Measurements from ENCODE around the gene CCNI.
"Not testable (repeated sequence)": the region's sequence is repeated elsewhere in the genome, so short reads cannot be mapped to it uniquely, and the experiment has no call there.

Gene CCNI

DNA sequence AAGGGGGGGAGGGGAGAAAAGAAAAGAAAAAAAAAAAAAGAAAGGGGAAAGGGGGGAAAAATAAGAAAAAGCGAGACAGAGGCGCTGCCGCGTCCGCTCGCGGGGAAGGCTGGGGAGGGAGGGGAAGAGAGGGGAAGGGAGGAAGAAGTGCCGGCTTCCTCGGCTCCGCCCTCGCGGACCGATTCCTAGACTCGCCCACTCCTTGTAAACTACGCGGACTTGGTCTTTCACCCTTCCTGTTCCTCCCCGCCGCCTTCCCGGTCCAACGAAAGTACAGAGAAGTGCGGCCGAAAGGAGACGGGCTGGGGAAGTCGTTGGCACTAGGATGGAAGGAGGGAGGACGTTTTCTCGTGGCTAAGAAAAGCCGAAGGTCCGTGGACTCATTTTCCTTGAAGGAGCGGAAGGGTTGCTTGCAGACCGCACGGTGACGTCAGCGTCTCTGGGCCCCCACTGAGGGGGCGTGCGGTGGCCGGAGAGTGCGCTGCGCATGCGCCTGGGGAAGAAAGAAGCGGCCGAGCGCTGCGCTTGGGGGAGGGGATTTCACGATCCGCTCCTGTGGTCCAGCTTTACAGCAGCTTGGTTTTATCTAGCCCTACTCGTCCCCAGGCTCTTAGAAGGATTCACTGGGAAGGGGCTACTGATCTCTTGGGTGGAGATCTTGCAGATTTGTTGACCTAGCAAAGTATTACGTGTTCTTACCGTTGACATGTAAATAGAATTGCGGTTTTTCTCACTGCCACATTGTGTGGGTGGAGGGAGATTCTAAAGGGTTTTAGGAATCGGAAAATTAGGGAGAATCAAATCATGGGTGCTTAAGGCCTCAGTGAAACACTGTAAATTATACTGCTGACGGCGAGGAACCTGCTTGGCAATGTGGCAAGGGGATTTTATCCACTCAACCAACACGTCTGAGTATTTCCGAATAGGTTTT, at the start of gene CCNI:
Gene CCNI, minus strand, starts transcription at position 121 of the 931 bp plus-strand sequence. CDS start 9,627 bp downstream, outside the sequence.
- DNase-seq, result peak; percentile 97

DNA sequence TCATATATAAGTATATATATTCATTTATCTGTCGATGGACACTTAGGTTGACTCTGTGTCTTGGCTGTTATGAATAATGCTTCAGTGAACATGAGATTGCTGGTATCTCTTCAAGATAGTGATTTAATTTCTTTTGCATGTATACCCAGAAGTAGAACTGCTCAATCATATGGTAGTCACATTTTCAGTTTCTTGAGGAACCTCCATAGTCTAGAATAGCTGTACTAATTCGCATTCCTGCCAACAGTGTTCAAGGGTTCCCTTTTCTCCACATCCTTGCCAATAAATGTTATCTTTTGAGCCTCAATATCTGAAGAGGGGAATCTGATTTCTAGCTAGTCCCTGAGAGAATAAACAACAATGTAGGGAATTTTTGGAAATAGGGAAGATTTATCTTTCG, 48.8 kb upstream of the CCNI start:
- DNase-seq, result no peak

DNA sequence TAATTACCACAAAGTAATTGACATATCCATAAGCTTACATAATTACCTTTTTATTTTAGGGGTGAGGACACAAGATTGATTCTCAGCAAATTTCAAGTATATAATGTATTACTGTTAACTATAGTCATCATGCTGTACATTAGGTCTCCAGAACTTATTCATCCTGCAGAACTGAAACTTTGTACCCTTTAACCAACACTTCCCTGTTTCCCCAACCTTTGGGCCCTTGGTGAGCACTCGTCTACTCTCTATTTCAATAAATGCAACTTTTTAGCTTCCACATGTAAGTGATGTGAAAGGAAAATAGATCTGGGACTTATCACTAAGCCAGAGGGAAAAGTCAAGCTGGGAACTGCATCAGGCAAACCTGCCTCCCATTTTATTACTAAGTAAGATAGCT, 47.6 kb upstream of the CCNI start:
- DNase-seq, result no peak

DNA sequence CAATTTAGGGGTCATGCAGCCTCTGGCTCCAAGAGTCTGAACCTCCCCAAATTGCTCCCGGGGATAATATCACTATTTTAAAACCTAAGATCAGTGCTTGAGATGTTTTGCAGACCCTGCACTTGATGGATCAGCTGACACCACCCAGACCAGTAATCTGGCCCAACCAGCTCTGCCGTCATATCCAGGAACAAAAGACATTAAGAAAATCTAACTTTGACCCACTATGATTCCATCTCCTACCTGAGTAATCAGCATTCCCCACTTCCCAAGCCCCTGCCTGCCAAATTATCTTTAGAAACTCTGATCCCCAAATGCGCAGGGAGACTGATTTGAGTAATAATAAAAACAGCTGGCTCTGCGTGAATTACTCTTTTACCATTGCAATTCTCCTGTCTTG, 46.9 kb upstream of the CCNI start:
- DNase-seq, result no peak

DNA sequence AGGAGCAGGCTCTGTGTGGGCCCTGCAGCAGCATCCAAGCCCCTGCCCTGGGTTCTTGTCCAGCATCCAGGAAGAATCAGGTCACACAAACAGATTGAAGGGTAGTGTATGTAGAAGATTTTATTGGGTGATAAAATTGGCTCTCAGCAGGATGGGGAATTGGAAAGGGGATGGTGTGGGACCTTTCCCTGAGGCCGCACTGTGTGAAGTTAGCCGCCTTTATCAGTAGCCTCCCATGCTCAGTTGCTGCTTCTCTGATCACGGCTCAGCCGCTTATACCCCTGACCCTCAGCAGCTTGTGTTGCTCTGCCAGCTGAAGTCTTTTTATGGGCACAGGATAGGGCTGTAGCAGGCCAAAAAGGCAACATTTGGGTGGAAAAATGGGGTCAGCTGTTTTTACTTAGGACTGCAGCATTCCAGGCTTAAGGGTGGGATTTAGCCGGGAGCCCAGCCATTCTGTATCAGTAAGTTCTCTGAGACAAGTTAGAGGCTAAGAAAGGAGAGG, 46.0 kb upstream of the CCNI start:
- no peak for DNase-seq

DNA sequence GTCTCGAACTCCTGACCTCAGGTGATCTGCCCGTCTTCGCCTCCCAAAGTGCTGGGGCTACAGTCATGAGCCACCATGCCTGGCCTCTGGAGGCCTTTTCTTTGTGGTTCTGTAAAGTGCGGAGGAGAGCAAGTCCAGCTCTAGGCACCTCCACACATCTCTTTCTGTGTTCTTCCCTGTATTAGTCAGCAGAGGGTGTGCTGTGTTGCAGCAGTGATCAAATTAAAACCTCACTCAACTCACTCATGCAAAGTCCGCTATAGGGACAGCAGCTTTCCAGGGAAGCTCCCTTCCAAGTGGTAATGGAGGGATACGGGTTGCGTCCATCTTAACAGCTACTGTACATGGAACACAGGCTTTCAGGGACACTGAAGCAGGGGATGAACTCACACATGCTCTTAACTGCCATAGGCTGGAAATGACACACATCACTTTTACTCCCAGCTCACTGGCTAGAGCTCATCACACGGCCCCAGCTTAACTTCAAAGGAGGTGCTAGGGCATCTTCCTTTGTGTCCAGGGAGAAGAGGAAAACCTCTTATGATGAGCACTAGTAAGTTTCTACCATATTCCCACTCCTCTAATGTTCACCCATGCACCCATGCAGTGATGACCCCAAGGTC, 45.2 kb upstream of the CCNI start:
- DNase-seq, result peak; percentile 6

DNA sequence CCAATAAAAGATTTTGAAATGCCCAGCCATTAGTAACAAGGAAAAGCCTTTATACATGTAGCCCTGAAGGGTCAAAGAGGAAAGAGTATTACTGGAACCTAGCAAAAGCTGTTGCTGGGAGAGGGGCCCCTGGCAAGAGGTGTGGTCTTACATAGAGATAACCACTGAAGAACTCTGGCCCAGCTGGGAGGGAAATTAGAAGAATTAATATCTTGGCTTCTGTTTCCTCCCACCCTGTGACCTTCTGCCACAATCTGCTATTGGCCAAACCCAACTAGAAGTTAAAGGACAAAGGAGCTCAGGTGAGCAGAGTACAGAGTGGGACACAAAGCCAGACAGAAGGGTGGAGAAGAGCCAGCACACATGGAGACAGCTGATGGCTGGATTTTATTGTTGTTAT, 41.9 kb upstream of the CCNI start:
- no peak for DNase-seq

- no peak for DNase-seq
Observed at GRCh38 chr4:77113069-77113468, 37.3 kb upstream of the CCNI start.

GRCh38 chr4:77110730-77111129, 34.9 kb upstream of the CCNI start:
- peak; percentile 16 for DNase-seq

- peak; percentile 38 for DNase-seq
Observed at GRCh38 chr4:77104791-77105540, 29.2 kb upstream of the CCNI start.

- DNase-seq, result no peak
Observed at GRCh38 chr4:77104388-77104787, 28.6 kb upstream of the CCNI start.

GRCh38 chr4:77100234-77100633, 24.4 kb upstream of the CCNI start:
- DNase-seq, result no peak

- DNase-seq, result no peak
Observed at GRCh38 chr4:77097611-77098010, 21.8 kb upstream of the CCNI start.

GRCh38 chr4:77095101-77095821, 19.5 kb upstream of the CCNI start:
- peak; percentile 91 for DNase-seq

DNA sequence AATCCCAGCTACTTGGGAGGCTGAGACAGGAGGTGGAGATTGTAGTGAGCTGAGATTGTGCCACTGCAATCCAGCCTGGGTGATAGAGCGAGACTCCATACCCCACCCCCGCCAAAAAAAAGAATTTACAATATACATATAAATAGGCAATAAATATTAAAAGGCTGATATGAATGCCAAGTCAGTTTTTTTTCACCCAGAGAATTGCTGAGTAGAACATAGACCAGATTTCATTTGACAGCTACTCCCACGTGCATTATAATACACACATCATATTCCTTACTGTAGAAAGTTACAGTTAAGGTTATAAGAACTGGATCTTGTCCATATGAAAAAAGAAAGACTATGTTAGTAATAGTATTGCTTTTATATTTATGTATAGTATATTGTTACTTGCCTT, 18.7 kb upstream of the CCNI start:
- no peak for DNase-seq

DNA sequence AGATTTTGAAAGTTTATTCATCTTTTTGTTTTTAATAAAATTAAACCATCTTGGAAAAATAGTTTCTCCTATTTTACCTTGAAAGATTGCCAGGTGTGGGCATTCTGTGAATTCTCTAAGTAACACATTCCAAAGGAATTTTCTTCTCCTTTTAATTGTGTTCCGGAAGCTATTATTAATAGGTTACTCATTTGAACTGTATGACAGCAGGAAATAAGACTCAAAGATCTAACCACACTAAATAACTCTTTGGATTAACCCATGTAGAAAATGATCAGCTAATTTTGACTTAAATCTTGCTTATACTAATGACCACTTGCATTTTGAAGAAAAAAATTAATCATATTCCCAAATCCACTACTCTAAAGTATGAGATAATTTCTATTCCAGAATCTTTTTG, 17.6 kb upstream of the CCNI start:
- no peak for DNase-seq

GRCh38 chr4:77092975-77093374, 17.2 kb upstream of the CCNI start:
- no peak for DNase-seq

GRCh38 chr4:77089866-77090265, 14.1 kb upstream of the CCNI start:
- DNase-seq, result no peak

DNA sequence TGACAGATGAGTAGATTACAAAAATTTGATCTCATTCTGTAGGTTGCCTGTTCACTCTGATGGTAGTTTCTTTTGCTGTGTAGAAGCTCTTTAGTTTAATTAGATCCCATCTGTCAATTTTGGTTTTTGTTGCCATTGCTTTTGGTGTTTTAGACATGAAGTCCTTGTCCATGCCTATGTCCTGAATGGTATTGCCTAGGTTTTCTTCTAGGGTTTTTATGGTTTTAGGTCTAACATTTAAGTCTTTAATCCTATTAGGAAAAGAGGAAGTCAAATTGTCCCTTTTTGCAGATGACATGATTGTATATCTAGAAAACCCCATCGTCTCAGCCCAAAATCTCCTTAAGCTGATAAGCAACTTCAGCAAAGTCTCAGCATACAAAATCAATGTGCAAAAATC, 11.2 kb upstream of the CCNI start:
- not testable (repeated sequence) for DNase-seq

- no peak for DNase-seq
Observed at GRCh38 chr4:77084019-77084639, 8.3 kb upstream of the CCNI start.

- no peak for DNase-seq
Observed at GRCh38 chr4:77082886-77083608, 7.3 kb upstream of the CCNI start.

DNA sequence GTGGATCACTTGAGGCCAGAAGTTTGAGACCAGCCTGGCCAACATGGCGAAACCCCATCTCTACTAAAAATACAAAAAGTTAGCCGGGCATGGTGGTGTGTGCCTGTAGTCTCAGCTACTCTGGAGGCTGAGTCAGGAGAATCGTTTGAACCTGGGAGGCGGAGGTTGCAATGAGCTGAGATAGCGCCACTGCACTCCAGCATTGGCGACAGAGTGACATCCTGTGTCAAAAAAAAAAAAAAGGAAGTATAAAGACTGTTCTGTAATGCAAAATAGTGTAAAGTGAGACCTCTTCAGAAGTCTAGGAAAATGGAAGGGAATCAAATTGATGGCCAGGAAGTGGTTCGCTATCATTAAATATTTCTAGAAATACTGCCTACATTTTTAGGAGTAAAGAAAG, 5.0 kb upstream of the CCNI start:
- DNase-seq, result not testable (repeated sequence)

Measured in NCI-H82 (cell line).